Brain pericyte (primary cell): ENCODE results near the gene ARHGAP21.
"Not testable (repeated sequence)": the region's sequence is repeated elsewhere in the genome, so short reads cannot be mapped to it uniquely, and the experiment has no call there.

Experiments
- DNase-seq: peaks from one replicate; pipeline ENCODE4 v3.0.0-alpha.2; 2012; ENCODE audit warnings: low read depth, low spot score

The ARHGAP21 gene

DNA sequence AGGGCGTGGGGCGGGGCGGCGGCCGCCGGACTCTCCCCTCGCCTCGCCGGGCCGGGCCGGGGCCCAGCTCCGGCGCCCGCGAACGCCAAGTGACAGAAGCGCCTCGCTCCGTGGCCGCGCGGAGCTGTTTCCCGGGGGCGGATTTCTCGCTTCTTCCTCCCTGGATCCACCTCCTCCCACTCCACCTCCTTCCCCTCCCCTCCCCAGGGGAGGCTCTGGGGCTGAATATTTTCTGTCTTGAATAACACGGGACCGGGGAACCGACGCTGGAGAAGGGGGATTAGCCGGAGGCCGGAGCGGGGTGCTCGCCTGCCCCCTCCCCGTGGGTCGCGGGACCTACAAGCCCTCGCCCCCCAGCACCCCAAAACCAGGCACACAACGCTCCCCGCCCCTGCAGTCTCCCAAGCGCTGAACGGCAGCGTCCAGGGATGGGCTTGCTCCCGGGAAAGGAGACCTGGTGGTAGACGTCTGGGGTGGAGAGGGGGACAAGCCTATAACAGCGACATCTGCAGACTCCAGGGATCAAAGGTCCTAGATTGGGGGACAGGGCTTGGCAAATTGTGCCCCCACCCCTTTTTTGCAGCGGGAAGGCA lies at the start of gene ARHGAP21:
Gene ARHGAP21 (minus strand): TSS at position 100 of the 593 bp plus-strand sequence. CDS start 1,988 bp downstream, outside the sequence.
- DNase-seq: no peak

DNA sequence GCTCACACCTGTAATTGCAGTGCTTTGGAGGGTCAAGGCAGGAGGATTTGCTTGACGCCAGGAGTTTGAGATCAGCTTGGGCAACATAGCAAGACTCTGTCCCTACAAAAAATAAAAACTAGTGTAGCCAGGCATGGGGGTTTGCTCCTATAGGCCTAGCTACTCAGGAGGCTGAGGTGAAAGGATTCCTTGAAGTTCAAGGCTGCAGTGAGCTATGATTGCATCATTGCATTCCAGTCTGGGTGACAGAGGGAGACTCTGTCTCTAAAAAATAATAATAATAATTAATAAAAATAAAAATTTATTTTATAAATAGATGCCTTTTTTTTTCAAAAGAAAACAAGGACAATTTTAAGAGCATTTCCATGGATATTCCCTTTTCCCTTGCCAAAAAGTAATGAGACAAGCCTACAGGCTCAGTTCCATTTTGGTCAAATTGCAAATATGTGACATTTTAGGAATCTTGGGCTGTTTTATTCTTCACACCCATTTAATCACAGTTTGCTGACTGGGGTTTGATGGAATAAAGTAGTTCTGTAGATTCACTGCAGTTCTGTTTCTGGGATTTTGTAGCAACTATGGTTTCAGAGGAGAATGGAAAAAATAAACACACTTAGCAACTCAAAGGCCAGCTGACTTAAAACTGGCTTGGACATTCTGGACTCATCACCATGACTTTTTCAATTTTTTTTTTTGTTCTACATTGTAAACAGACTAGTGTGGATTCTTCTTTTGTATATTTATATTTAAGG lies 48.4 kb upstream of the ARHGAP21 start:
- DNase-seq: no peak

DNA sequence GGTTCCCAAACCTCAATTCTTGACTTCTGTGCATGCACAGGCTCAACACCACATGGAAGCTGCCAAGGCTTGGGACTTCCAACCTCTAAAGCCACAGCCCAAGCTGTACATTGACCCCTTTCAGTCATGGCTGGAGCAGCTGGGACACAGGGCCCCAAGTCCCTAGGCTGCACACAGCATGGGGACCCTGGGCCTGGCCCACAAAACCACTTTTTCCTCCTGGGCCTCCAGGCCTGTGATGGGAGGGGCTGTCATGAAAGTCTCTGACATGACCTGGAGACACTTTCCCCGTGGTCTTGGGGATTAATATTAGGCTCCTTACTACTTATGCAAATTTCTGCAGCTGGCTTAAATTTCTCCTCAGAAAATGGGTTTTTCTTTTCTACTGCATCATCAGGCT lies 41.3 kb upstream of the ARHGAP21 start:
- DNase-seq: not testable (repeated sequence)

DNA sequence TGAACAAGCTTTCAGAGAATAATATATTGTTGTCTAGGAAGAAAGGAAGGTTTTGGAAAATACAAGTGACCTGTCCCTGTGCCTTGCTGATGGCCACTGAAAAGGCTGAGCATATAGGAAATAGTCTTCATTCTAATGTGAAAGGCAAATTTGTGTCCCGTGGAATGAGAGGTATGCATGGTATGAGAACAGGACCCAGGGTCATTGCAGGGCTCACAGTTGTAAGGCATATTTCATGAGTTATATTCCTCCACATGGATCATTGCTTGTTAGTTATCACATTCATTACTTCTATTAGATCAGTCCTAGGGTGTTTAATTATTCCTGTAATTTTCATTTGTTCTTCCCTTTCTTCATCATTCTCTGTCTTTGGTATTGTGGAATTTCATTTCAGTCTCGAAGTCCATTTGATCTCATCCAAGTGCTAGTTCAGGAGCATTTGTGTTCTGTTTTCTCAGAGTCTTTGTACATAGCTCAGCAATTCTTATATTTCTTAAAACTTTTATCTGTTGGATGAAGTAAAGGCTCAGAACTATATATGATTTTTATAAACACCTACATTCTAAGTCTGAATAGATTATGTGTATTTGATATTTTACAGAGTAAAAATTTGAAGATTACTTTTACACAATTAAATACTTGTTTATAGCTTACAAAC lies 39.4 kb upstream of the ARHGAP21 start:
- DNase-seq: no peak

DNA sequence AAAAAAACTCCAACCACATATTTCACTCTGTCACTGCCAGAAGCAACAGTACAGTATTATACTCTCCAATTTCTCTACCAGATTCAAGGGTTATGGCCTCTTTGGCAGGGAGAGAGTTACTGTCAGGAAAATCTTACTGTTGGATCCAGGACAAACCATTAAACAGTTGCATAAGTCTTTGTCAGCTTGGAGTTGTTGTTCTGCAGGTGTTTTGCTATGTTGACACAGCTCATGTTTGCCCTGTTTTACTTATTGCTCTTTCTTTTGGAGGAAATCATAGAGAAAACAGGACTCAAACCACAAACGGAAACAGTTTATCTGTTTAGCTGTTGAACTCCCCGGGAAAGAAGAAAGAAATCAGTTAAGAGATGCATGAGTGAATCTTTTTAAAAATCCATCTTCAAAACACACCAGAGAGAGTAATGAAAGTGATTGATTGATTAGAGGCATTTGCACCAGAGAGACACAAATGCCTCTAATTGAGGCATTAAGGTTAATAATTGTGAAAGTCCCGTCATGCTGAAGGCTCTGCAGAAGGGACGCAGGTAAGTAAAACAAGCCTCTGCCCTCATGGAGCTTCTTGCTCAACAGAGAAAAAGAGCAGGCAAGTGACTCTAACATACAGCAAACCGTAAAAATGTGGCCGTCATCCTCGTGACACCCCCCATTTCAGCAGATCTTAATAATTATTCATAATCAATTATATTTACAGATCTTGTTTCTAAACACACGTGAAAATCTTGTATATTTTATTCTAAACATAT lies 38.7 kb upstream of the ARHGAP21 start:
- peak; percentile 10 for DNase-seq

DNA sequence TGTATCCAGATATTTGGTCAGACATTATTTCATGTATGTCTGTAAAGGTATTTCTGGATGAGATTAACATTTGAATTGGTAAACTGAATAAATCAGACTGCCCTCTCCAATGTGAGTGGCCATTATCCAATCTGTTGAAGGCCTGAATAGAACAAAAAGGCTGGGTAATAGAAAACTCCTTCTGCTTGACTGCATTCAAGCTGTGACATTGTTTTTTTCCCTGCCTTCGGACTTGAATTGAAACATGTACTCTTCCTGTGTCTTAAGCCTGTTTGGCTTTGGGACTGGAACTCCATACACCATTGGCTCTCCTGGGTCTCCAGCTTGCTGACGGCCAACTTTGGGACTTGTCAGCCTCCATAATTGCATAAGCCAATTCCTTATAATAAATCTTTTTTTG lies 36.0 kb upstream of the ARHGAP21 start:
- DNase-seq: no peak

DNA sequence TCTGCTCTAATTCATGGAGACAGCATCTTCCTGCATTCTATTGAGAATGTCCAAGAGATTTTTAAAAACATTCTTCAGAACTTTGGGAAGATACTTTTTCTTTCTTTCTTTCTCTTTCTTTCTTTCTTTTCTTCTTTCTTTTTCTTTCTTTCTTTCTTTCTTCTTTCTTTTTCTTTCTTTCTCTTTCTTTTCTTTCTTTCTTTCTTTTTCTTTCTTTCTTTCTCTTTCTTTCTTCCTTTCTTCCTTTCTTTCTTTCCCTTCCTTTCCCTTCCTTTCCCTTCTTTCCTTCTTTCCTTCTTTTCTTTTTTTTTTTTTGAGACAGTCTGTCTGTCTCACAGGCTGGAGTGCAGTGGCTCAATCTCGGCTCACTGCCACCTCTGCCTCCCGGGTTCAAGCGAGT lies 34.6 kb upstream of the ARHGAP21 start:
- DNase-seq: not testable (repeated sequence)

DNA sequence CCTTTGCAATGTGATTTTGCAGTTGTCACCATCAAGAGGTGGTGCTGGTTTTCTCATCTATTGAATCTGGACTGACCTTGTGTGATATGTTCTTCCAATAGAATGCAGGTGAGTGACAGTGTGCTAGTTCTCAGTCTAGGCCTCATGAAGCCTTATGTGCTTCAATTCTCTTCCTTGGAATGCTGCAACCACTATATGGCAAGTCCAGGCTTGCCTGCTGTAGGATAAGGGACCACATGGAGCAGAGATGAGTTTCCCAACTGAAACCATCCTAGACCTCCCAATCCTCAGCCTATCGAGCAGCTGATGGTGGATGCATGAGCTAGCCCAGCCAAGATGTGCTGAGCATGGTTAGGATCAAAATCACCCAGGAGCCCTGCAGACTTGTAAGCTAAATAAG lies 32.6 kb upstream of the ARHGAP21 start:
- DNase-seq: no peak

DNA sequence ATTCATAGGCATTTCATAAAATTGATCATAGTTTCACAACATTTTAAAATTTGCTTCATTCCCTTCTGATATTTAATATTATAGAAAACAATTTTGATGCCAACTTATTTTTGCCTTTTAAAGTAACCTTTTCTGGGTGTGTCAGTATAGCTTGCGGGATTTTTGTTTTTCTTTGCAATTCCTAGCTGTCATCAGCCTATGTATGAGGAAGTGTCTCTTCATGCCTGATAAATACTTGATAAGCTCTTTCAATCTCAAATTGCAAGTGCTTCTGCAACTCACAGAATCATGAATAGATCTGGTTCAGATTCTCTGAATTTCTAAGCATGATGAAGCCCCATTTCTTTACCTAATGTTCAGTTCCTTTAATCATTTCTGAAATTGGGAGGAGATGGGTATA lies 28.0 kb upstream of the ARHGAP21 start:
- DNase-seq: no peak

DNA sequence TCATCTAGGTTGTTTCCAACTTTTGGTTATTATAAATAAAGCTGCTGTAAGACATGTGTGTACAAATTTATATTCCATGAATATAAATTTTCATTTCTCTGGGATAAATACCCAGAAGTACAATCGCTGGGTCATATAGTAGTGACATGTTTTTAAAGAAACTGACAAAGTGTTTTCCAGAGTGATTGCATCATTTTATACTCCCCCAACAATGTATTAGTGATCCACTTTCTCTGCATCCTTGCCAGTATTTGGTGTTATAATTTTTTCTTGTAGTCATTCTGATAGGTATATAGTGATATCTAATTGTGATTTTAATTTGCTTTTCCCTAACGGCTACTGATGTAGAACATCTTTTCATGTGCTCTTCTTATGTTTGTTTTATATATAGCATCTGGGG lies 27.0 kb upstream of the ARHGAP21 start:
- DNase-seq: no peak

DNA sequence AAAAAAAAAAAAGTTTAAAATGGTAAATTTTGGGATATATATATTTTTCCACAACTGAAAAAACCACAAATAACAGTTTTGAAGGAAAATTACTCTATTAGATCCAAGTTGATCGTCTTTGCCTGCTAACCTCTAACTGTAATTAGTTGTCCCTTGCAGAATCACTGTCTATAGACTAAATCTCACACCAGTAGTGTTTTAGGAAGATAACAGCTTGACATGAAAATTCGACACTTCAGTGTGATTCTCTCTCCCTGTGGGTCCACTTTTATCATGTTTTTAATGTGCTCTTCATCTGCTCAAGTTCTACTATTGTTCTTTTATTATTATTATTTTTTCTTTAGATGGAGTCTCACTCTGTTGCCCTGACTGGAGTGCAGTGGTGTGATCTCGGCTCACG lies 24.5 kb upstream of the ARHGAP21 start:
- no peak for DNase-seq

DNA sequence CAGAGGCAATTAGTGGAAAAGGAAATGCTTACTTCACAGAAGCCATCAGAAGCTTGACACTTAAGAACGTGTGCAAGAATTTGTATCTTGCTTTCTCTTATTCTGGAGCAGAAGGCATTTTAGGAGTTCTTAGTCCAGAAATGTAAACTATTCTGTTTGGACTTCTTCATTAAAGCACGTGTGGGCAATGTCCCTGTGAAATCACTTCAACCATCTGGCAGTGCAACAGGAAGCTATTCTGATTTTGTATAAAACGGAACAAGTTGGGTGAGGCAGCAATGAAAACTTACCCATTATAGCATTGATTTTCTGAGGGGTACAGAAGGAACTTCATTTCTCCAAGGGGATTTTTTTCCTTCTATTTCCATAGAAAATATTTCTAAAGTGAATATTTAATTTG lies 21.3 kb upstream of the ARHGAP21 start:
- no peak for DNase-seq

DNA sequence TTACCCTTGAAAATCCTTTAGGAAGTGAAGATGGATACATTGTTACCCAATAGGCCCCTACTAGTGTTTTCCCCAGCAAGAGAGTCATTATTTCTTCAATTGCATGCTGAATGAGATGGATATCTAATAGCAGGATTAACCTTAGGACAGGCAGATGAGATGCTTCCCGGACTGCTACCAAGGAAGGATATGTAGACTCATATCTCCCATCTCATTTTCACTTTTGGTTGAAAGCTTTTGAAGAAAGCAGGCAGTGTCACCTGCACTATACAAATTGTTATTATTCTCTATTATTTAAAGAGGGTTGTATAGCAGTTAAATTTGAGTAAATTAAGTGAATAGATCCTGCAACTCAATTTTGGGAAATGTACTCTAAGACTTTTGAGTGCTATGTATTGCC lies 17.0 kb upstream of the ARHGAP21 start:
- DNase-seq: no peak

DNA sequence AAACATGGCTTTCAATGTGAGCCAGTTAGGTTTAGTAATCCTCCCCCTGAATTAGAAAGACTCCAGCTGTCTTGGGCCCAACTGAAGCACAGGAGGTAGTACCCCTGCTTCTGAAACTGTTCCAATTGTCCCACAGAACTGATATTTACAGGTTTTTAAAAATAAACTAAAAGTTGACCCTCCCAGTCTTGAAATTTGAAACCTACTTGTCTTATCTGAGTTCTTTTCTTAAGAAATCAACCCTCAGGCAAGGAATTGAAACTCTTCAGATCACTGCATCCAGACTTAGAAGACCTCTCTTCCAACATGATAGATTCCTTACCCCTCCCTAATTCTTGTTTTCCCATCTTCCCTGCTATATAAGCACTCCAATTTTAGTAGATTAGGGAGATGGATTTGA lies 13.3 kb upstream of the ARHGAP21 start:
- no peak for DNase-seq

DNA sequence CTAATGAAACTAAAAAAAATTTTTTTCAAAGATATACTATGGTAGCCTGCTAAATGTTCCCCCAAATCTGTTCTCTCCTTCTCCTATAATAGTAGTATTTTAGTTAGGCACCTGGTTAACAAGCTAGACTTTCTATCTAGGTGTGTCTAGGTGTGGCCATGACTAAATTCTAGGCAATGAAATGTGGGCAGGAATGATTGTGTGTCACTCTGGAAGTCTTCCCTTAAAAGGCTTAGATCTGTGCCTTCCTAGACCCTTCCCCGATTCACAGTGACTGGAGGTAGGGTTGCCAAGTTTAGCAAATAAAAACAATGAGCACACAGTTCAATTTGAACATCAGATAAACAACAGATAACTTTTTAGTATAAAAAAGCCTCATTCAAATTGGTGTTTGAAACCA lies 8.3 kb upstream of the ARHGAP21 start:
- DNase-seq: no peak

DNA sequence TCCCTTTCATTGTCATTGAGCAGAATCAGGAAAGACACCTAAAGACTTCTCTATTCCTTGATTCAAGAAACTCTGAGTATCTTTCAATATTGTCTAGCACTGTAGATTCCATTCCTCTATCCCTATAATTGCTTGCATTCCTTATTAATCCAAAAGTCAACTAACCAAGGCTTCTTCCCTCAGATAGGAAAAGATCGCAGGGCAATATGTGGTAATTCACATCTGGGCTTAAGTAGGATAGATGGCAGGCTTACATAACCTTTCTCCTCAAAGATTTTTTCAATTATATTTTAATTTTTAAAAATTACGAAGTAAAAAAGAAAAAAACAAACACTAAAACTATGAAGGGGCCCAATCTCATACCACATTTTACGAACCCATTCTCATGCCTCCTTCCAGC lies 7.1 kb upstream of the ARHGAP21 start:
- DNase-seq: no peak

DNA sequence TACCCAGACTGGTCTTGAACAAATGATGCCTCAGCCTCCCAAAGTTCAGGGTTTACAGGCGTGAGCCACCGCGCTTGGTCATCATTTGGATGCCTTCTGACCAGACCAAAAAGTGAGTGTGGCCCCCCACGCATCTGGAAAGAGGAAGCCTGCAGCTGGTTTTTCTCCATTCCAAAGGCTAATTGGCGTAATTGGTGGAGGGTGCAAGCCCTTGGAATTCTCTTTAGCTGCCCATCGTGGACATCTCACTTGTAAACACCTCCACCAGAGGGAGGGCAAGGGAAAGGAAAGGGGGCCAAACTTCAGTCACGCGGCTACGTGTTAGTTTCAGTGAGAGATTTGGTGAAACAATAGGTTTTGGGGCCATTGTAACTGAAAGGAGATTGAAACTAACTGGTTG lies 4.1 kb upstream of the ARHGAP21 start:
- no peak for DNase-seq

DNA sequence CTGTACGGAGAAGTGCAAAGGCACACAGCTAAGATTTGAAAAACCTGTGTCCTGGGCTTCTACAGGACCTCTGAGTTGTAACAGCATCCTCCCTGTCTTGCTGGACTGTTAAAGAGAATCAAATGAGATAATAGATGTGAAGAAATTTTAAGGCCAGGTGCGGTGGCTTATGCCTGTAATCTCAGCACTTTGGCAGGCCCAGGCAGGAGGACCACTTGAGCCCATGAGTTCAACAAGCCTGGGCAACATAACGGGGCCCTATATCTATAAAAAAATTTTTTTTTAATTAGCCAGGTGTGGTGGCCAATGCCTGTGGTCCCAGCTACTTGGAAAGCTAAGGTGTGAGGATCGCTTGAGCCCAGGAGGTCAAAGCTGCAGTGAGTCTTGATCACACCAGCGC lies 2.9 kb upstream of the ARHGAP21 start:
- no peak for DNase-seq

DNA sequence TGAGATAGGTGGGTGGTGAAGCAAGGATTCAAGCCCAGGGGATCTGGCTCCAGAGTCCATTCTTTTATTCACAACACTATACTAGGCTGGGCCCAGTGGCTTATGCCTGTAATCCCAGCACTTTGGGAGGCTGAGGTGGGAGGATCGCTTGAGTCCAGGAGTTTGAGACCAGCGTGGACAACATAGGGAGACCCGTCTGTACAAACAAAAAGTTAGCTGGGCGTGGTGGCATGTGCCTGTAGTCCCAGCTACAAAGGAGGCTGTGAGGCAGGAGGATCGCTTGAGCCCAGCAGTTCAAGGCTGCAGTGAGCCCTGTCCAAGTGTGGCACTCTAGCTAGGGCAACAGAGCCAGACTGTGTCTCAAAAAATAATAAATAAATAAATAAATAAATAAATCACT lies 2.3 kb upstream of the ARHGAP21 start:
- not testable (repeated sequence) for DNase-seq

DNA sequence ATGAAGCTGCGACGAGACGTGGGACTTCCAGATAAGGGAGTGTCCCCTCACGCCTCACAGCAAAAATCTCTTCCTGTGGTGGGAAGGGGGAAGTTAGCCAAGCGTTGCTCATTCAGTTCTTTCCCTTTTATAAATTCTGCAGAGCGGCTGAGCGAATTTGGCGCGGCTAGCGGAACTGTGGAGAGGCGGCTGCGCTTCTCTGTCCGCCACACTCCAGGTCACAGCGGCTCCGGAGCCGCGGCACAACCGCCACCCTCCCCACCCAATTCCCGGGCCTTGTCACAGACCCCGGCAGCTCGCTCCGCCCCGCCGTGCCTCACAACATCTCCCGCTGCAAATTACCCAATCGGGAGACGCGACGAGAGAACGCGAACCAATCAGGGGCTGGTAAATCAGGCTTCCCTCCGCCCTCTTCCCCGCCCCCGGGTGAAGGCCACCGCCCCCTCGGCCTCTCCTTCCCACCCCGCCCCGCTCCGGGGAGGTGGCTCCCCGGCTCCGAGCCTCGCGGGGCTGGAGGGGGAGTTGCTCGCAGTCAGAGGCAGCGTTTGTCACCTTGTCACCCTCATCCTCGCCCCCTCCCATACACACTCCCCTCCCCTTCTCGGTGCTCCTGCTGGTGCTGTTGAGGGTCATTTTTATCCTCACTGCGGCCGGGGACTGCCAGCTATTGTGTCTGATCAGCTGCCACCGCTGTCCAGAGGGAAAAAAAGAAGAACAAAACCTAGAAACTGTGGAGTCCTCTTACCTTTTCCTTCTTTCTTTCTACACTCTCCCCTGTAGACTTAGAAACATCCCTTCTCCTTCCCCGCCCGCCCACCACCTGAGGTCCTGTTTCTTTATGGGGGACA lies 918 bp upstream of the ARHGAP21 start:
- peak; percentile 88 for DNase-seq

DNA sequence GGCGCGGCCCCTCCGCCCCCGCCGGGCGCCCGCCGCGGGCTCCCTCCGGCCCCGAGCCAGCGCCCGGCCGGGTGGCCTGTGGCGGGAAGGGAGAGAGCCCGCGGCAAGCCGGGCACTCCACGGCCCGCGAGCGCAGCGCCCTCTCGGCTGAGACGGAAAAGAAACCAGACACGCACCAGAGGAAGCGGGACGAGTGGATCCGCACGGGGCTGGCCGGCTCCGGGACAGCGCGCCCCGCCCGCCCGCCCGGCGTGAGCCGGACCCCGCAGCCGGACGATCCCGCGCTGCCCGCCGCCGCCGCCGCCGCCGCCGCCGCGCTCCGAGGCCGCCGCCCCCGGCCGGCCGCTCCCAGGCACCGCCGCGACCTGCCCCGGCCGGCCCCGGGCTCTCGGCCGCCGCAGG lies 300 bp downstream of the ARHGAP21 start:
- DNase-seq: no peak
